HG03354 (cell line): ENCODE data around the gene LAMP1.
"Not testable (repeated sequence)": the region's sequence is repeated elsewhere in the genome, so short reads cannot be mapped to it uniquely, and the experiment has no call there.

Source experiments
- ATAC-seq: cut with Tn5 transposase; IDR thresholded peaks from one replicate; pipeline ENCODE4 v1.9.1; 2021; ENCODE audit warnings: mild to moderate bottlenecking; ENCODE audit not compliant: unreplicated experiment, poor library complexity, severe bottlenecking

Gene LAMP1

DNA sequence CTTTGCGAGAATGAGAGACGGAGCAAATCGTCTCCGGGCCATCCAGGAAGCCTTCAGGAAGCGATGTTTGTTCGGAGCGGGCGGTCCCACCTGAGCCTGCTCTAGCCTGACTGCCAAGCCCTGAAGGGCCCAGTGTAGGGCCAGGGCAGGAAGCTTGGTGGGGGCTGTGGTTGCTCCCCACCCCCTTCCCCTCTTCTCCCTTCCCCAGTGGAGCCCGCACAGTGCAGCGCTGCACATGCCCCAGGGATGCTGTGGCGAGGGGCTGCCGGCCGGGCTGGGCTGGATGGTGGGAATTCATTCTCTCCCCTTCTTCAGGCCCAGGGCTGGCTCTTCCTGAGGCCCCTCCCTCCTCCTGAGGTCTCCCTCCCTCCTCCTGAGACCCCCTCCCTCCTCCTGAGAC, 74.0 kb downstream of the LAMP1 start:
- no peak for ATAC-seq

- not testable (repeated sequence) for ATAC-seq
These were observed 74.7 kb downstream of the LAMP1 start for GRCh38 chr13:113371701-113372100.
